ENCODE measurements around the gene SLX1A. TPM values are rescaled to one million over a fixed set of nuclear protein-coding genes. Genes with fewer than 3 reads are reported as not detected.

The SLX1A gene
- total RNA-seq: 35.9 and 55.4 TPM in 2 replicates

DNA sequence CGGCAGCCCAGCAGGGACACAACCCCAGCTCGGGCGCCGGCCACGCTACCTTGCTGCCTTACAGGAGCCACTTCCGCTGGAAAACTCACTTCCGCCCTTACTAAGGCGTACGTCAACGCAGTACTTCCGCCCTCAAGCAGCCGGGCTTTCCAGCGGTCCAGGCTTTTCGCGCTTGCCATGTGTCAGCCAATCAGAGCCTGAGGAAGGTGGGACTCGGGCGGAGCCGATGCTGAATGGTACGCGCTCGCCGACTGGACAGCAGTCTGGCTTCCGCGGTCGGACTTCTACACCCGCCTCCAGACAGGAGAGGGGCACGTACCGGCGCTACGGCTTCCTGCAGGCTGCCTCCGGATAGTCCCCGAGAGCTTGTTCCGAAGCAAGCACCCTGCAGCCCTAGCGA lies at the start of gene SLX1A, which contains the start of gene BOLA2B:
TSS of gene SLX1A (plus strand) at position 261 of the 400 bp plus-strand sequence. CDS start 210 bp downstream, outside the sequence.
TSS of gene BOLA2B (minus strand) at position 52 of the 400 bp plus-strand sequence. CDS start 71 bp downstream, outside the sequence.

GRCh38 chr16:30183233-30184095 lies 10.2 kb upstream of the SLX1A start, which contains the start of gene CORO1A:
TSS of gene CORO1A (plus strand) at chr16:30183602. CDS start at chr16:30185210, 1,608 bp downstream.

DNA sequence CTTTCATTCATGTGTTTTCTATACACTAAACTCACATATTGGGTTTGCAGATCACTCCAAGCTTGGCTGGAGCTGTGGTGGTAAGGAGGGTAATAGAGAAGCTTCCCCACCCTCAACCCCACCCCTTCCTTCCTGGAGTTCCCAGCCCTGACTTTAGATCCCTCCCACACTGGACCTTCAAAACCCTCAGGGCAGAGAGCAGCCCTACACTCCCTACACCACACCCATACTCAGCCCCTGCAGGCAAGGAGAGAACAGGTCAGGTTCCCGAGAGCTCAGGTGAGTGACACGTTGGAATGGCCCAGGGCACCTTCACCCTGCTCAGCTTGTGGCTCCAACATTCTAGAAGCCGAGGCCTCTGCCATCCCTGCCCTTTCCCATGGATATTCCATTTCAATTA lies 5.4 kb downstream of the SLX1A start, which contains the start of gene SULT1A3:
TSS of gene SULT1A3 (plus strand) at position 207 of the 400 bp plus-strand sequence. CDS start 1,474 bp downstream, outside the sequence.

Other genes with a start within 250 kb of the SLX1A start
- 76.5 and 105 TPM in 2 replicates for gene TMEM219, start 231.8 kb upstream of the SLX1A start, total RNA-seq
- 59.2 and 87.8 TPM in 2 replicates for gene TAOK2, start 220.0 kb upstream of the SLX1A start, total RNA-seq
- 5.8 and 11.8 TPM in 2 replicates for gene HIRIP3, start 198.3 kb upstream of the SLX1A start, total RNA-seq
- gene INO80E, start 197.6 kb upstream of the SLX1A start, total RNA-seq: 19.7 and 26.9 TPM in 2 replicates
- 1.2 TPM in 1 of 2 replicates, not detected in the other for gene DOC2A, start 182.8 kb upstream of the SLX1A start, total RNA-seq
- gene C16orf92, start 170.7 kb upstream of the SLX1A start, total RNA-seq: not detected in 2 replicates
- gene TLCD3B, start 162.6 kb upstream of the SLX1A start, total RNA-seq: not detected in 2 replicates
- gene ALDOA, start 128.1 kb upstream of the SLX1A start, total RNA-seq: 770 and 1,149 TPM in 2 replicates
- gene PPP4C, start 117.9 kb upstream of the SLX1A start, total RNA-seq: 201 and 205 TPM in 2 replicates
- gene TBX6, start 102.0 kb upstream of the SLX1A start, total RNA-seq: under 0.01 and 0.33 TPM in 2 replicates
- gene YPEL3, start 97.7 kb upstream of the SLX1A start, total RNA-seq: 9.9 and 25.8 TPM in 2 replicates
- 1.6 and 2.6 TPM in 2 replicates for gene GDPD3, start 80.3 kb upstream of the SLX1A start, total RNA-seq
- gene MAPK3, start 70.7 kb upstream of the SLX1A start, total RNA-seq: 40.4 and 108 TPM in 2 replicates
- gene CORO1A, start 10.3 kb upstream of the SLX1A start, total RNA-seq: 0.50 and 2.6 TPM in 2 replicates
- gene BOLA2B, start 209 bp upstream of the SLX1A start, total RNA-seq: 14.9 and 139 TPM in 2 replicates
- gene SULT1A3, start 5.4 kb downstream of the SLX1A start, total RNA-seq: 5.2 and 8.6 TPM in 2 replicates
- gene NPIPB13, start 54.6 kb downstream of the SLX1A start, total RNA-seq: 0.15 and 2.0 TPM in 2 replicates
- 39.0 and 42.6 TPM in 2 replicates for gene CD2BP2, start 161.4 kb downstream of the SLX1A start, total RNA-seq
- gene TBC1D10B, start 176.6 kb downstream of the SLX1A start, total RNA-seq: 41.5 and 49.0 TPM in 2 replicates
- not detected in 2 replicates for gene MYL11, start 180.9 kb downstream of the SLX1A start, total RNA-seq
- gene SEPTIN1, start 188.7 kb downstream of the SLX1A start, total RNA-seq: 0.50 TPM in 1 of 2 replicates, not detected in the other
- gene ZNF48, start 201.5 kb downstream of the SLX1A start, total RNA-seq: 5.4 and 8.3 TPM in 2 replicates
- gene ZNF771, start 213.7 kb downstream of the SLX1A start, total RNA-seq: 15.6 and 20.5 TPM in 2 replicates
- 7.9 and 16.9 TPM in 2 replicates for gene DCTPP1, start 236.2 kb downstream of the SLX1A start, total RNA-seq

Data from smooth muscle cell of trachea (primary cell).